MG63 (cell line): Measurements from ENCODE around the gene GP1BB. TPM values are rescaled to one million over a fixed set of nuclear protein-coding genes. Genes with fewer than 3 reads are reported as not detected.
"Not testable (repeated sequence)": the region's sequence is repeated elsewhere in the genome, so short reads cannot be mapped to it uniquely, and the experiment has no call there.

Source experiments
- DNase-seq: peaks from one replicate; pipeline ENCODE4 v3.0.0-alpha.2; 2020
- H3K27me3 ChIP-seq: fragments of 250-450 bp; sonication (Bioruptor Pico); 2 replicates; pipeline ENCODE4 v1.5.1; 2020; ENCODE audit warnings: mild to moderate bottlenecking, moderate library complexity
- H3K36me3 ChIP-seq: fragments of 250-450 bp; sonication (Bioruptor Pico); 2 replicates; pipeline ENCODE4 v1.5.1; 2020; ENCODE audit warnings: mild to moderate bottlenecking, moderate library complexity
- H3K4me3 ChIP-seq: fragments of 250-450 bp; sonication (Bioruptor Pico); 2 replicates; pipeline ENCODE4 v1.5.1; 2020; ENCODE audit warnings: mild to moderate bottlenecking, moderate library complexity
- H3K9me3 ChIP-seq: fragments of 250-450 bp; sonication (Bioruptor Pico); 2 replicates; pipeline ENCODE4 v1.5.1; 2020; ENCODE audit warnings: mild to moderate bottlenecking, moderate library complexity
- total RNA-seq: library from RNA; depleted of rRNA; stranded (reverse); fragments of >200 nt; shearing (Covaris generic); gene quantifications from 2 replicates; pipeline ENCODE4 v1.2.3, GENCODE V29; 2014; ENCODE audit warnings: low replicate concordance

GP1BB gene
- total RNA-seq, 1 experiment from 2014 or later: 15.9 TPM

DNA sequence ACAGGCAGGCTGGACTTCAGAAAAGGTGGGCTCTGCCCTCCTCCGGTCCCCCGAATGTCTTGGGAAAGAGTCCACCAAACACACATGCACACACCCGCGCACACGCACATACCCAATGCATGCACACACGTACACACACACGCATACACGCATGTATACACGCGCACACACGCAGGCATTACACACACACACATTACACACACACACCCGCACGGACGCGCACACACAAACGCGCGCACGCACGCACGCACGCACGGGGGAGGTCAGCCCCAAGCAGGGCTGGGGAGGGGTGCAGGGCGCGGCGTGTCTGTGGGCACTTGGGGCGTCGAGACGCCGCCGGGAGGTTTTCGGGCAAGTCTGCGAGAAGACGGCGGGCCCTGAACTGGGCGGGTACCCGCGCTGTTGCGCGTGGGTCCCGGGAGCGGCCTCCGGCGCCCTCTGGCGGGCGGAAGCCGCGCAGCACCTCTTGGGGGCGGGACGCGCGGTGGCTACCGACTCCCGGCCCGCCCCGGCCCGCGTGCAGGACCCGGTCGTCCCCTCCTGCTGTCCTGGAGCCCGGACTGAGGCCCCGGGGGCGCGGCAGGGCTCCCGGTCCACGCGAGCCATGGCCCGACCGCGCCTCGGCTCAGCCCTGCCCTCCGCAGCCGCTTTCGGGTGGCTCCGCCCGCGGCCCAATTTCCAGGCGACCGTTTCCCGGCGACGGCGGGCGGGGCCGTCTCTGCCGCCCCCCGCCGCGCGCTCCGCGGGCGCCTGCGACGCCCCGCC, 5.5 kb upstream of the GP1BB start:
- peak overlapping the region; percentile 64 for H3K4me3 ChIP-seq
- DNase-seq: peak; percentile 74

GRCh38 chr22:19718456-19719049, 4.8 kb upstream of the GP1BB start:
- no peaks in the 10 kb centered on the region for H3K27me3 ChIP-seq
- no peak for DNase-seq
- peak overlapping the region; percentile 64 for H3K4me3 ChIP-seq
- H3K36me3 ChIP-seq: peaks cover 18% of the 10 kb centered on the region
- H3K9me3 ChIP-seq: no peaks in the 10 kb centered on the region

More for the DNA sequence above, 5.5 kb upstream of the GP1BB start:
- Histone ChIP-seq H3K27me3 (no peaks in the 10 kb centered on the region), H3K9me3 (no peaks in the 10 kb centered on the region), H3K36me3 (peaks cover 16% of the 10 kb centered on the region)

DNA sequence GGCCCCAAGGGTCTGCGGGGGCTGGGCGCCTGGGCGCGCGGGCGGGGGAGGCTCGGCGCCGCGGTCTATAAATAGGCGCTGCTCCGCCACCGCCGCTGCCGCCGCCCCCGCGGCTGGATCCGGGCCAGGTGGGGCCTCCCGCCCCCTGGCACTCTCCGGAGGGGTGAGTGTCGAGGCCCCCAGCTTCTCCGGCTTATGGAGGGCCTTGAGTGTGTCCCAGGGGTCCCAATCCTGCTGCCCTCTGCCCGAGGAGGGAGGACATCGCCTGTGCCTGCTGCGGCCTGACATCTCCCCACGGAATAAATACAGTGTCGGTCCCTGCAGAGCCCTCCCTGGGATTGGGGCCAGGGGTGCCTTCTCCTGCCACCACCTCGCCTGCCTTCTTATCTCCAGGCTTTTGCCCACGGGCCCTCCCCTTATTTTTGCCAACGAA, 4.3 kb upstream of the GP1BB start:
- peaks cover 18% of the 10 kb centered on the region for H3K36me3 ChIP-seq
- H3K27me3 ChIP-seq: no peaks in the 10 kb centered on the region
- peak overlapping the region; percentile 64 for H3K4me3 ChIP-seq
- no peaks in the 10 kb centered on the region for H3K9me3 ChIP-seq
- no peak for DNase-seq

DNA sequence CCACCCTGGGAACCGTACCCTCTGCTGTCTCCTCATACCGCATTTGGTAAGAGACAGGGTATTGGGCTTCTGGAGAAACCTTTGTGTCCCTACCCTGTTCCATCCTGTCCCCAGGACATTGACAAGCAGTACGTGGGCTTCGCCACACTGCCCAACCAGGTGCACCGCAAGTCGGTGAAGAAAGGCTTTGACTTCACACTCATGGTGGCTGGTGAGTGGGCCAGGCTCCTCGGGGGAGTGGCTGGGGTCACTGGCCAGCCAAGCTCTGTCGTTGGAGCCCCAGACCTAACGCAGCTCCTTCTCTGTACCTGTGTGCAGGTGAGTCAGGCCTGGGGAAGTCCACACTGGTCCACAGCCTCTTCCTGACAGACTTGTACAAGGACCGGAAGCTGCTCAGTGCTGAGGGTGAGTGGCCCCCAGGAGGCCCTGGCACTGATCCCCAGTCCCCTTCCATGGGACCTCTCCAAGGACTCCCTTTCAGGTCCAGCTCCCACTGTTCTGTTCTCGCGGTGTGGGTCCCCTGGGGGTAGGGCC, 3.8 kb upstream of the GP1BB start:
- H3K9me3 ChIP-seq: no peaks in the 10 kb centered on the region
- no peak for DNase-seq
- H3K4me3 ChIP-seq: peak overlapping the region; percentile 64
- peaks cover 18% of the 10 kb centered on the region for H3K36me3 ChIP-seq
- no peaks in the 10 kb centered on the region for H3K27me3 ChIP-seq

- H3K36me3 ChIP-seq: peaks cover 18% of the 10 kb centered on the region
- DNase-seq: no peak
- H3K9me3 ChIP-seq: no peaks in the 10 kb centered on the region
- H3K27me3 ChIP-seq: no peaks in the 10 kb centered on the region
- H3K4me3 ChIP-seq: no peak overlapping the region
These were observed 3.0 kb upstream of the GP1BB start for GRCh38 chr22:19720150-19720827.

DNA sequence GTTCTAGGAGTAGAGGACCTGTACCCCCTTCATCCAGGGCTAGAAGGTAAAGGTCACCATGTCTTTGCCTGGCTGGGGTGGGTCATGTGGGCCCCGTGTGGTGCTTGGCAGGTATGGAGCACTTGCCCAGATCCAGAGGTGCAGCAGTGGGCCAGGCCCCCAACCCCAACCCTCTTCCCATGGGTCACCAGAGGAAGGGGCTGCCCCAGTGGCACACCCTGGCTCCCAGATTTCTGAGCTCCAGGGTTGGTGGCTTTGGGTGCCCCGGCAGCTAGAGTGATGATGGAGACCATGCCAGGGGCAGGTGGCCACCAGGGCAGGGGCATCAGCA, 2.4 kb upstream of the GP1BB start:
- DNase-seq: no peak
- no peaks in the 10 kb centered on the region for H3K27me3 ChIP-seq
- no peaks in the 10 kb centered on the region for H3K9me3 ChIP-seq
- H3K4me3 ChIP-seq: no peak overlapping the region
- peaks cover 18% of the 10 kb centered on the region for H3K36me3 ChIP-seq

DNA sequence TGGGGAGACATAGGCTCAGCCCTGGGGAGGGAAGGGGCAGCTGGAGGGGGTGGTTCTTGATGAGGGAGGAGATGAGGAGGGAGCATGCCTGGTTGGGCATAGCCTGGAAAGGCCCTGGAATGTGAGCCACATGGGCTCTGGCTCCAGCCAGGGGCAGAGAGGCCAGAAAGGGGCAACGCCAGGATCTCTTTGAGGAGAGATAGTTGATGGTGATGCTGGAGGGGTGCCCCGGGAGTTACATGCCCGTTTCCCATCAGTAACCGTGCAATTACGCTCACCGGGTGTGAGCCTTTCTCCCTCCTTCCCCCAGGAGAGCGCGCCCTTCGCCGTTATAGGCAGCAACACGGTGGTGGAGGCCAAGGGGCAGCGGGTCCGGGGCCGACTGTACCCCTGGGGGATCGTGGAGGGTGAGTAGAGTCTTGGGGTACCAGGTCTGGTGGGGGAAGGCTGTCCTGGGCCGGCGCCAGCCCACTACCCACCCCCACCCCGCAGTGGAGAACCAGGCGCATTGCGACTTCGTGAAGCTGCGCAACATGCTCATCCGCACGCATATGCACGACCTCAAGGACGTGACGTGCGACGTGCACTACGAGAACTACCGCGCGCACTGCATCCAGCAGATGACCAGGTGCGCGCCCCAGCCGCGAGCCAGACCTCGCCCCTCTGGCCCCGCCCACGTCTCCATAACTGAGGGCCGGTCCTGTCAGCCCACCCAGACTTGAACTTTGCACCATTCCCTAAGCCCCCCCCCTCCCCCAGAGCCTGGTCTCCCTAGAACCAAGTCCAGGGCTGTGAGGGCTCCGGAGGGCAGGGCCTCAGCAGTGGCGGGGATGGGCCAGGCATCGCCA, 1.8 kb upstream of the GP1BB start:
- Histone ChIP-seq H3K4me3 (no peak overlapping the region), H3K9me3 (no peaks in the 10 kb centered on the region), H3K36me3 (peaks cover 18% of the 10 kb centered on the region), H3K27me3 (no peaks in the 10 kb centered on the region)
- no peak for DNase-seq

GRCh38 chr22:19722178-19722981, 959 bp upstream of the GP1BB start:
- no peak for DNase-seq
- Histone ChIP-seq H3K27me3 (no peaks in the 10 kb centered on the region), H3K4me3 (no peak overlapping the region)

DNA sequence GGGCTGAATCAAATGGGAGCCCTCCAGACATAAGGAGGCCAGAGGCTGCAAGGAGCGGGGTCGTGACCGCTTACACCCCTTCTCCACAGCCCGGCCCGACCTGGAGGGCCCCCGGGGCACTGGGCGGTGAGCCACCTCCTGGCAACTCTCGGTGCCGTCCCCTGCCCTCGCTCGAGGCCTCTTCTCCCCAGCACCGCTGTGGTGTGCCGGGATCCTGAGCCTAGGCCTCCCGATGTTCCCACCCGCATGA, 432 bp upstream of the GP1BB start:
- peaks cover 18% of the 10 kb centered on the region for H3K36me3 ChIP-seq
- no peak overlapping the region for H3K4me3 ChIP-seq
- no peaks in the 10 kb centered on the region for H3K9me3 ChIP-seq
- no peak for DNase-seq
- H3K27me3 ChIP-seq: no peaks in the 10 kb centered on the region

More at GRCh38 chr22:19722178-19722981, 959 bp upstream of the GP1BB start:
- Histone ChIP-seq H3K9me3 (no peaks in the 10 kb centered on the region), H3K36me3 (peaks cover 18% of the 10 kb centered on the region)

DNA sequence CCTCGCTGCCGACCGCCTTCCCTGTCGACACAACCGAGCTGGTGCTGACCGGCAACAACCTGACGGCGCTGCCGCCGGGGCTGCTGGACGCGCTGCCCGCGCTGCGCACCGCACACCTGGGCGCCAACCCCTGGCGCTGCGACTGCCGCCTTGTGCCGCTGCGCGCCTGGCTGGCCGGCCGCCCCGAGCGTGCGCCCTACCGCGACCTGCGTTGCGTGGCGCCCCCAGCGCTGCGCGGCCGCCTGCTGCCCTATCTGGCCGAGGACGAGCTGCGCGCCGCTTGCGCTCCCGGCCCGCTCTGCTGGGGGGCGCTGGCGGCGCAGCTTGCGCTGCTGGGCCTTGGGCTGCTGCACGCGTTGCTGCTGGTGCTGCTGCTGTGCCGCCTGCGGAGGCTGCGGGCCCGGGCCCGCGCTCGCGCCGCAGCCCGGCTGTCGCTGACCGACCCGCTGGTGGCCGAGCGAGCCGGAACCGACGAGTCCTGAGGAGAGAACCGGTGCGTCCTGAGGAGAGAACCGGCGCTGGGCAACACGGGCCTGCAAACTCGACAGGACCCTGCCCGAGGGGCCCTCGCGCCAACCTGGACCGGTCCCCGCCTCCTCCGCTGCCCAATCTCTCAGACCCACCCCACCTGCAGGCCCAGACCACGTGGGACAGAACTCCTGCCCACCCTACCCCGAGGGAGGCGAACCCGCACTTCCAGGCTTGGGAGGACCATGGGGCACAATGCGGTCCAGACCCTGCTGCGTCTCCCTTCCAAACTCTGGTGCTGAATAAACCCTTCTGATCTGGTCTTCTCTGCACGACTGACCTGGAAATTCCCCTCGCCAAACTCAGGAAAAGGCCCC, 866 bp downstream of the GP1BB start:
- Histone ChIP-seq H3K27me3 (no peaks in the 10 kb centered on the region), H3K4me3 (no peak overlapping the region), H3K36me3 (peaks cover 18% of the 10 kb centered on the region), H3K9me3 (no peaks in the 10 kb centered on the region)
- DNase-seq: no peak

DNA sequence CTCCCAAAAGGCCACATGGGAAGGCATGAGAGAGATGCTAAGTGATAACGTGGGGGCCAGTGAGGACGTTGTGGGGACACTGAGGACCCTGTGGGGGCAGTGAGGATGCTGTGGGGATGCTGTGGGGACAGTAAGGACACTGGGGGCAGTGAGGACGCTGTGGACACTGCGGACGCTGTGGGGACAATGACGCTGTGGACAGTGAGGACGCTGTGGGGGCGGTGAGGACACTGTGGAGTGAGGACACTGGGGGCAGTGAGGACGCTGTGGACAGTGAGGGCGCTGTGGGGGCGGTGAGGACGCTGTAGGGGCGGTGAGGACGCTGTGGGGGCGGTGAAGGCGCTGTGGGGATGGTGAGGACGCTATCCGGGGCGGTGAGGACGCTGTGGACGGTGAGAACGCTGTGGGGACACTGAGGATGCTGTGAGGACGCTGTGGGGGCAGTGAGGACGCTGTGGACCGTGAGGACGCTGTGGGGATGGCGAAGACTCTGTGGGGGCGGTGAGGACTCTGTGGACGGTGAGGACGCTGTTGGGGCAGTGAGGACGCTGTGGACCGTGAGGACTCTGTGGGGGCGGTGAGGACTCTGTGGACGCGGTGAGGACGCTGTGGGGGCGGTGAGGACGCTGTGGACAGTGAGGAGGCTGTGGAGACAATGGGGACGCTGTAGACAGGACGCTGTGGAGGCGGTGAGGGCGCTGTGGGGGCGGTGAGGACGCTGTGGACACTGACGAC, 1.8 kb downstream of the GP1BB start:
- peaks cover 14% of the 10 kb centered on the region; the same call in 1 of the 2 replicates for H3K36me3 ChIP-seq
- no peak overlapping the region for H3K4me3 ChIP-seq
- H3K9me3 ChIP-seq: no peaks in the 10 kb centered on the region
- DNase-seq: no peak
- no peaks in the 10 kb centered on the region for H3K27me3 ChIP-seq

DNA sequence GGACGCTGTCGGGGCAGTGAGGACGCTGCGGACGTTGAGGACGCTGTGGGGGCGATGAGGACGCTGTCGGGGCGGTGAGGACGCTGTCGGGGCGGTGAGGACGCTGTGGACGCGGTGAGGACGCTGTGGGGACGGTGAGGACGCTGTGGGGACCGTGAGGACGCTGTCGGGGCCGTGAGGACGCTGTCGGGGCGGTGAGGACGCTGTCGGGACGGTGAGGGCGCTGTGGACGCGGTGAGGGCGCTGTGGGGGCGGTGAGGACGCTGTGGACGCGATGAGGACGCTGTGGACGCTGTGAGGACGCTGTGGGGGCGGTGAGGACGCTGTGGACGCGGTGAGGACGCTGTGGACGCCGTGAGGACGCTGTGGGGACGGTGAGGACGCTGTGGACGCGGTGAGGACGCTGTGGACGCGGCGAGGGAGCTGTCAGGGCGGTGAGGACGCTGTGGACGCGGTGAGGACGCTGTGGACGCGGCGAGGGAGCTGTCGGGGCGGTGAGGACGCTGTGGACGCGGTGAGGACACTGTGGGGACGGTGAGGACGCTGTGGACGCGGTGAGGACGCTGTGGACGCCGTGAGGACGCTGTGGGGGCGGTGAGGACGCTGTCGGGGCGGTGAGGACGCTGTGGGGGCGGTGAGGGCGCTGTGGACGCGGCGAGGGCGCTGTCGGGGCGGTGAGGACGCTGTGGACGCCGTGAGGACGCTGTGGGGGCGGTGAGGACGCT, 2.9 kb downstream of the GP1BB start:
- not testable (repeated sequence) for H3K4me3 ChIP-seq, H3K27me3 ChIP-seq, H3K9me3 ChIP-seq, H3K36me3 ChIP-seq, DNase-seq

DNA sequence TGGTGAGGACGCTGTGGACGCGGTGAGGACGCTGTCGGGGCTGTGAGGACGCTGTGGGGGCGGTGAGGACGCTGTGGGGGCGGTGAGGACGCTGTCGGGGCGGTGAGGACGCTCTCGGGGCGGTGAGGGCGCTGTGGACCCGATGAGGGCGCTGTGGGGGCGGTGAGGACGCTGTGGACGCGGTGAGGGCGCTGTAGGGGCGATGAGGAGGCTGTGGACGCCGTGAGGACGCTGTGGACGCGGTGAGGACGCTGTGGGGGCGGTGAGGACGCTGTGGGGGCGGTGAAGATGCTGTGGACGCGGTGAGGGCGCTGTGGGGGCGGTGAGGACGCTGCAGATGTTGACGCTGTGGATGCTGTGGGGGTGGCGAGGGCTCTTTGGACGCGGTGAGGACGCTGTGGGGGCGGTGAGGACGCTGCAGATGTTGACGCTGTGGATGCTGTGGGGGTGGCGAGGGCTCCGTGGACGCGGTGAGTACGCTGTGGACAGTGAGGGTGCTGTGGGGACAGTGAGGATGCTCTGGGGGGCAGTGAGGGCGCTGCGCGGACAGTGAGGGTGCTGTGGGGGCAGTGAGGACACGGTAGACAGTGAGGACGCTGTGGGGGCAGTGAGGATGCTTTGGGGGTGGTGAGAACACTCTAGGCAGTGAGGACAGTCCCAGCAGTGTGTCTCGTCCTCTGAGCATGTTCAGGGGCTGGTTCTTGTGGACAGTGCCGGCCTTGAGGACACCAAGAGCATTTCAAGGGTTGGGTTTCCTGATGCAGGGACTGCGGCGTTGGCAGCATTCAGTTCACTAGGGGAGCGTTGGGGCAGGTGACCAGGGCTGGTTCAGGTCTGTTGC, 4.2 kb downstream of the GP1BB start:
- H3K36me3 ChIP-seq: peaks cover 5% of the 10 kb centered on the region; the same call in 1 of the 2 replicates
- no peaks in the 10 kb centered on the region for H3K9me3 ChIP-seq

More for the DNA sequence above, 4.2 kb downstream of the GP1BB start:
- H3K4me3 ChIP-seq: no peak overlapping the region
- no peak for DNase-seq
- no peaks in the 10 kb centered on the region for H3K27me3 ChIP-seq
